HepG2 (cell line): ENCODE measurements around the gene TNFSF8. TPM values are rescaled to one million over a fixed set of nuclear protein-coding genes. Genes with fewer than 3 reads are reported as not detected.

Source experiments
- AGO2 ChIP-seq: fragments of 200-400 bp; formaldehyde crosslinking; optimal IDR thresholded peaks from 2 replicates; pipeline ENCODE3; 2017; ENCODE audit warnings: mild to moderate bottlenecking, low read depth, low read length, moderate library complexity
- ATF4 ChIP-seq, 2 experiments: fragments of 450-650 bp in 1 of 2; sonication (generic) in 1 of 2; formaldehyde crosslinking; IDR thresholded peaks; 2 replicates each; pipeline versions ENCODE4 v1.5.0 to v1.8.0; 2020 to 2022; ENCODE audit warnings: mild to moderate bottlenecking in 1 of 2, missing genetic modification reagents in 1 of 2
- CREBL2 ChIP-seq: sonication (generic); formaldehyde crosslinking; IDR thresholded peaks from 2 replicates; pipeline ENCODE4 v1.8.1; 2023; ENCODE audit warnings: missing genetic modification reagents, mild to moderate bottlenecking, borderline replicate concordance
- GABPB1 ChIP-seq: IDR thresholded peaks from 2 replicates; pipeline ENCODE4 v1.6.1; 2016; ENCODE audit warnings: mild to moderate bottlenecking, missing genetic modification reagents, moderate library complexity, missing compliant biosample characterization
- HNRNPUL1 ChIP-seq: fragments of 200-400 bp; formaldehyde crosslinking; IDR thresholded peaks from 2 replicates; pipeline ENCODE4 v1.6.1; 2017; ENCODE audit warnings: low read depth, mild to moderate bottlenecking, low read length, moderate library complexity
- KLF16 ChIP-seq, 2 experiments: sonication (generic) in 1 of 2; formaldehyde crosslinking in 1 of 2; IDR thresholded peaks; 2 replicates each; pipeline versions ENCODE4 v1.6.1 to v1.8.0; 2016 to 2023; ENCODE audit warnings: missing genetic modification reagents in 2 of 2, missing compliant biosample characterization in 1 of 2
- MIXL1 ChIP-seq: IDR thresholded peaks from 2 replicates; pipeline ENCODE4 v1.6.1; 2016
- NR3C1 ChIP-seq: sonication (generic); formaldehyde crosslinking; IDR thresholded peaks from 2 replicates; pipeline ENCODE4 v1.4.0; 2020; ENCODE audit warnings: missing genetic modification reagents
- PCBP2 ChIP-seq: fragments of 200-400 bp; formaldehyde crosslinking; optimal IDR thresholded peaks from 2 replicates; pipeline ENCODE3; 2018; ENCODE audit warnings: low read length, low read depth; ENCODE audit not compliant: poor library complexity, severe bottlenecking
- PITX1 ChIP-seq: sonication (generic); formaldehyde crosslinking; IDR thresholded peaks from 2 replicates; pipeline ENCODE4 v1.5.1; 2020; ENCODE audit warnings: mild to moderate bottlenecking, missing genetic modification reagents
- RERE ChIP-seq: IDR thresholded peaks from 2 replicates; pipeline ENCODE4 v1.6.1; 2016; ENCODE audit warnings: low read depth, missing genetic modification reagents, missing compliant biosample characterization
- THAP8 ChIP-seq: sonication (generic); formaldehyde crosslinking; IDR thresholded peaks from 2 replicates; pipeline ENCODE4 v1.5.1; 2020; ENCODE audit warnings: missing genetic modification reagents, mild to moderate bottlenecking, borderline replicate concordance
- ZBTB4 ChIP-seq: sonication (generic); formaldehyde crosslinking; IDR thresholded peaks from 2 replicates; pipeline ENCODE4 v1.4.0; 2020; ENCODE audit warnings: missing genetic modification reagents, mild to moderate bottlenecking, borderline replicate concordance
- ZNF335 ChIP-seq: sonication (generic); formaldehyde crosslinking; IDR thresholded peaks from 2 replicates; pipeline ENCODE4 v1.4.0; 2020; ENCODE audit warnings: missing genetic modification reagents
- ZNF850 ChIP-seq: sonication (generic); formaldehyde crosslinking; conservative IDR thresholded peaks from 2 replicates; pipeline ENCODE4 v1.9.0; 2021; ENCODE audit warnings: mild to moderate bottlenecking, missing genetic modification reagents
- ZNF879 ChIP-seq: sonication (generic); formaldehyde crosslinking; IDR thresholded peaks from 2 replicates; pipeline ENCODE4 v1.8.1; 2023; ENCODE audit warnings: missing genetic modification reagents
- ZSCAN21 ChIP-seq: sonication (generic); formaldehyde crosslinking; IDR thresholded peaks from 2 replicates; pipeline ENCODE4 v1.8.0; 2022; ENCODE audit warnings: mild to moderate bottlenecking, missing genetic modification reagents, moderate library complexity, borderline replicate concordance
- polyA plus RNA-seq, 8 experiments: library from polyadenylated mRNA; depleted of rRNA in 3 of 8; stranded (reverse) in 7 of 8; unstranded in 1 of 8; fragments of >200 nt; fragmentation: Illumina TruSeq in 4 of 8; extraction: Trizol in 4 of 8; gene quantifications; 2 replicates each; pipeline versions ENCODE4 v1.2.1 to v1.2.3, GENCODE V29; 2011 to 2016; ENCODE audit warnings: low read depth in 4 of 8, missing spikeins in 1 of 8, mixed read lengths in 1 of 8; ENCODE audit not compliant: insufficient read depth in 1 of 8
- total RNA-seq, 5 experiments: library from RNA; depleted of rRNA; stranded (reverse); fragments of >200 nt; fragmentation: Illumina TruSeq; extraction: Trizol; gene quantifications; 2 replicates each; pipeline ENCODE4 v1.2.3, GENCODE V29; 2016; ENCODE audit warnings: low read depth in 1 of 5

TNFSF8 gene
- total and polyA plus RNA-seq, 2 of the 13 experiments (the other 11 are each of a cell fraction or from before 2014, with no cell fraction given), result not detected

- TF ChIP-seq RERE (CRISPR knock-in tag) (peak; percentile 93), PCBP2 (no peak), ZBTB4 (CRISPR knock-in tag) (no peak), CREBL2 (CRISPR knock-in tag) (no peak), ATF4 (CRISPR knock-in tag; IDR thresholded peaks at IDR 0.05) (peak in 1 of 2 experiments; percentile 63; a peak in 2 of 4 replicates), ZSCAN21 (CRISPR knock-in tag) (peak; percentile 47; the same call in 1 of the 2 replicates), PITX1 (CRISPR knock-in tag) (peak; percentile 49; the same call in 1 of the 2 replicates), ZNF335 (CRISPR knock-in tag) (peak; percentile 19; the same call in 1 of the 2 replicates), THAP8 (CRISPR knock-in tag) (no peak), KLF16 (CRISPR knock-in tag; IDR thresholded peaks at IDR 0.05) (peak in 1 of 2 experiments; percentile 57; a peak in 1 of 4 replicates), GABPB1 (CRISPR knock-in tag) (no peak), NR3C1 (CRISPR knock-in tag) (no peak), ZNF850 (CRISPR knock-in tag) (no peak), AGO2 (no peak), HNRNPUL1 (no peak), ZNF879 (no peak), MIXL1 (CRISPR knock-in tag) (peak; percentile 24; the same call in 1 of the 2 replicates)
Observed at GRCh38 chr9:114908104-114908622, 22.2 kb downstream of the TNFSF8 start (continued).
